ENCODE measurements around the gene VN1R5. TPM values are rescaled to one million over a fixed set of nuclear protein-coding genes. Genes with fewer than 3 reads are reported as not detected.

The VN1R5 gene
- total RNA-seq, 1 experiment from 2014 or later: not detected

- Histone ChIP-seq H3K36me3 (ENCODE audit: control insufficient read depth in 1 of 2, insufficient read depth in 2 of 2, low read length in 2 of 2) (no peaks in the 10 kb centered on the region), H3K4me3 (replicated peaks in 1 of 2; ENCODE audit: low read depth in 1 of 2, low read length in 2 of 2) (no peak overlapping the region), H3K4me1 (ENCODE audit: control insufficient read depth in 1 of 2, insufficient read depth in 2 of 2, low read length in 2 of 2) (no peaks in the 10 kb centered on the region), H3K27ac (ENCODE audit: low read depth, low read length) (no peak overlapping the region), H4K20me1 (ENCODE audit: insufficient read depth) (no peaks in the 10 kb centered on the region), H3K9me2 (ENCODE audit: insufficient read depth) (no peaks in the 10 kb centered on the region; the same call in 1 of the 2 replicates), H3K4me2 (ENCODE audit: low read length) (no peak overlapping the region), H3K9me3 (ENCODE audit: control insufficient read depth in 1 of 2, insufficient read depth in 1 of 2, low read depth in 1 of 2, low read length in 2 of 2) (no peaks in the 10 kb centered on the region), H3K9ac (ENCODE audit: low read length) (no peak overlapping the region), H3K27me3 (ENCODE audit: insufficient read depth, low read length) (no peaks in the 10 kb centered on the region), H2AFZ (ENCODE audit: low read depth, low read length, poor library complexity, severe bottlenecking) (no peak overlapping the region), H3K79me2 (ENCODE audit: insufficient read depth, low read length) (no peaks in the 10 kb centered on the region)
- TF ChIP-seq EZH2phosphoT487 (IDR thresholded peaks at IDR 0.05; ENCODE audit: borderline replicate concordance) (no peak), EGR1 (IDR thresholded peaks at IDR 0.05; ENCODE audit: low read depth) (no peak), ELF1 (IDR thresholded peaks at IDR 0.05; ENCODE audit: borderline replicate concordance, low read depth) (no peak)
- no peak for ATAC-seq
- ChIA-PET CTCF (no interaction called here), POLR2A (no interaction called here), RAD21 (ENCODE audit: low non-redundant PET in 1 of 2, low total read pairs in 2 of 2, uncharacterized antibody in 2 of 2, unreplicated experiment in 2 of 2) (no interaction called here)
- no peak for DNase-seq (ENCODE audit: low read depth, low spot score)
- intact Hi-C loops (cut with micrococcal nuclease): no loop called here
- no TSS peak for BruUV-seq (replicated peaks)
These were observed 9.4 kb upstream of the VN1R5 start for GRCh38 chr1:247246325-247247115.

GRCh38 chr1:247247568-247247967, 8.3 kb upstream of the VN1R5 start:
- H3K4me3 ChIP-seq (replicated peaks in 1 of 2; ENCODE audit: low read depth in 1 of 2, low read length in 2 of 2): no peak overlapping the region
- DNase-seq (ENCODE audit: low read depth, low spot score): no peak
- no TSS peak for BruUV-seq (replicated peaks)
- no peak overlapping the region for H3K4me2 ChIP-seq (ENCODE audit: low read length)
- H3K4me1 ChIP-seq (ENCODE audit: control insufficient read depth in 1 of 2, insufficient read depth in 2 of 2, low read length in 2 of 2): no peaks in the 10 kb centered on the region
- POLR2A ChIA-PET: no interaction called here
- no peak for ATAC-seq
- H3K36me3 ChIP-seq (ENCODE audit: control insufficient read depth in 1 of 2, insufficient read depth in 2 of 2, low read length in 2 of 2): no peaks in the 10 kb centered on the region
- H2AFZ ChIP-seq (ENCODE audit: low read depth, low read length, poor library complexity, severe bottlenecking): no peak overlapping the region
- no peaks in the 10 kb centered on the region for H4K20me1 ChIP-seq (ENCODE audit: insufficient read depth)
- intact Hi-C loops (cut with micrococcal nuclease): no loop called here
- H3K9me3 ChIP-seq (ENCODE audit: control insufficient read depth in 1 of 2, insufficient read depth in 1 of 2, low read depth in 1 of 2, low read length in 2 of 2): no peaks in the 10 kb centered on the region
- H3K27ac ChIP-seq (ENCODE audit: low read depth, low read length): no peak overlapping the region
- no peaks in the 10 kb centered on the region for H3K79me2 ChIP-seq (ENCODE audit: insufficient read depth, low read length)
- H3K9me2 ChIP-seq (ENCODE audit: insufficient read depth): no peaks in the 10 kb centered on the region
- CTCF ChIA-PET: no interaction called here
- no peak overlapping the region for H3K9ac ChIP-seq (ENCODE audit: low read length)
- no peaks in the 10 kb centered on the region for H3K27me3 ChIP-seq (ENCODE audit: insufficient read depth, low read length)
- RAD21 ChIA-PET (ENCODE audit: low non-redundant PET in 1 of 2, low total read pairs in 2 of 2, uncharacterized antibody in 2 of 2, unreplicated experiment in 2 of 2): no interaction called here
- TF ChIP-seq JUND (IDR thresholded peaks at IDR 0.05) (no peak), ZNF274 (IDR thresholded peaks at IDR 0.05; ENCODE audit: low read depth, low read length) (no peak), SP1 (IDR thresholded peaks at IDR 0.05; ENCODE audit: low read depth) (no peak), SIN3A (IDR thresholded peaks at IDR 0.05; ENCODE audit: low read depth) (no peak), EGR1 (IDR thresholded peaks at IDR 0.05; ENCODE audit: low read depth) (no peak), YY1 (IDR thresholded peaks at IDR 0.05; ENCODE audit: extremely low read depth, insufficient replicate concordance, low read depth, low read length) (no peak), EZH2 (IDR thresholded peaks at IDR 0.05) (no peak), ZFX (IDR thresholded peaks at IDR 0.05) (no peak), ELF1 (IDR thresholded peaks at IDR 0.05; ENCODE audit: borderline replicate concordance, low read depth) (no peak), CBX3 (IDR thresholded peaks at IDR 0.05; ENCODE audit: low read depth) (no peak), TCF7L2 (IDR thresholded peaks at IDR 0.05; ENCODE audit: borderline replicate concordance, extremely low read depth, insufficient read depth, insufficient read length) (no peak), RAD21 (IDR thresholded peaks at IDR 0.05; ENCODE audit: low read depth) (no peak), POLR2AphosphoS5 (IDR thresholded peaks at IDR 0.05; ENCODE audit: low read depth, low read length) (no peak), EZH2phosphoT487 (IDR thresholded peaks at IDR 0.05; ENCODE audit: borderline replicate concordance) (no peak), POLR2A (IDR thresholded peaks at IDR 0.05; ENCODE audit: borderline replicate concordance, extremely low read depth, insufficient read depth, insufficient read length) (no peak)
- TF ChIP-seq, protein P1, sequence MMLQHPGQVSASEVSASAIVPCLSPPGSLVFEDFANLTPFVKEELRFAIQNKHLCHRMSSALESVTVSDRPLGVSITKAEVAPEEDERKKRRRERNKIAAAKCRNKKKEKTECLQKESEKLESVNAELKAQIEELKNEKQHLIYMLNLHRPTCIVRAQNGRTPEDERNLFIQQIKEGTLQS (IDR thresholded peaks at IDR 0.05): no peak
- TF ChIP-seq, protein P2, sequence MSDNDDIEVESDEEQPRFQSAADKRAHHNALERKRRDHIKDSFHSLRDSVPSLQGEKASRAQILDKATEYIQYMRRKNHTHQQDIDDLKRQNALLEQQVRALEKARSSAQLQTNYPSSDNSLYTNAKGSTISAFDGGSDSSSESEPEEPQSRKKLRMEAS (IDR thresholded peaks at IDR 0.05): no peak
- TF ChIP-seq, protein P3, sequence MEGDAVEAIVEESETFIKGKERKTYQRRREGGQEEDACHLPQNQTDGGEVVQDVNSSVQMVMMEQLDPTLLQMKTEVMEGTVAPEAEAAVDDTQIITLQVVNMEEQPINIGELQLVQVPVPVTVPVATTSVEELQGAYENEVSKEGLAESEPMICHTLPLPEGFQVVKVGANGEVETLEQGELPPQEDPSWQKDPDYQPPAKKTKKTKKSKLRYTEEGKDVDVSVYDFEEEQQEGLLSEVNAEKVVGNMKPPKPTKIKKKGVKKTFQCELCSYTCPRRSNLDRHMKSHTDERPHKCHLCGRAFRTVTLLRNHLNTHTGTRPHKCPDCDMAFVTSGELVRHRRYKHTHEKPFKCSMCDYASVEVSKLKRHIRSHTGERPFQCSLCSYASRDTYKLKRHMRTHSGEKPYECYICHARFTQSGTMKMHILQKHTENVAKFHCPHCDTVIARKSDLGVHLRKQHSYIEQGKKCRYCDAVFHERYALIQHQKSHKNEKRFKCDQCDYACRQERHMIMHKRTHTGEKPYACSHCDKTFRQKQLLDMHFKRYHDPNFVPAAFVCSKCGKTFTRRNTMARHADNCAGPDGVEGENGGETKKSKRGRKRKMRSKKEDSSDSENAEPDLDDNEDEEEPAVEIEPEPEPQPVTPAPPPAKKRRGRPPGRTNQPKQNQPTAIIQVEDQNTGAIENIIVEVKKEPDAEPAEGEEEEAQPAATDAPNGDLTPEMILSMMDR (IDR thresholded peaks at IDR 0.05 in 2 of 3, conservative IDR thresholded peaks at IDR 0.05 in 1 of 3; ENCODE audit: borderline replicate concordance in 1 of 3, insufficient read depth in 1 of 3, low read depth in 2 of 3, low read length in 2 of 3): no peak
